OCI-LY7 (cell line): ENCODE results near the gene FIBP. TPM values are rescaled to one million over a fixed set of nuclear protein-coding genes. Genes with fewer than 3 reads are reported as not detected.

Experiments
- BruUV-seq: library from RNA; stranded (reverse); fragments of 400-500 nt; replicated peaks from 2 replicates; lab custom pipeline; 2021; lab: Mats Ljungman, UMichigan
- CTCF ChIA-PET: fragments of 300-600 bp; sonication (Branson Sonifier 250); formaldehyde crosslinking; loops from one replicate; lab custom pipeline; 2022; ENCODE audit warnings: antibody characterized with exemption; ENCODE audit not compliant: unreplicated experiment; lab: Charles Lee
- POLR2A ChIA-PET: fragments of 300-600 bp; sonication (Branson Sonifier 250); formaldehyde crosslinking; loops from one replicate; lab custom pipeline; 2022; ENCODE audit warnings: antibody characterized with exemption; lab: Charles Lee
- DNase-seq: peaks from one replicate; pipeline ENCODE4 v3.0.0-alpha.2; 2015; ENCODE audit warnings: low spot score
- H2AFZ ChIP-seq: fragments of 200-600 bp; sonication (generic), shearing (Covaris generic); 2 replicates; pipeline ENCODE4 v1.6.1; 2014; ENCODE audit warnings: mild to moderate bottlenecking, antibody characterized with exemption, low read length, moderate library complexity
- H3K27ac ChIP-seq: fragments of 200-600 bp; sonication (generic); 2 replicates; pipeline ENCODE4 v1.5.1; 2014; ENCODE audit warnings: mixed run types, low read depth, mild to moderate bottlenecking, moderate library complexity, low read length, inconsistent platforms; ENCODE audit not compliant: poor library complexity, severe bottlenecking
- H3K36me3 ChIP-seq: fragments of 200-600 bp; sonication (generic); 2 replicates; pipeline ENCODE4 v1.6.1; 2014; ENCODE audit warnings: mild to moderate bottlenecking, antibody characterized with exemption, low read length, moderate library complexity, mixed read lengths; ENCODE audit not compliant: insufficient read depth
- H3K4me1 ChIP-seq: fragments of 200-600 bp; sonication (generic); 2 replicates; pipeline ENCODE4 v1.5.1; 2014; ENCODE audit warnings: mild to moderate bottlenecking, low read length; ENCODE audit not compliant: insufficient read depth, poor library complexity, severe bottlenecking
- H3K4me2 ChIP-seq: fragments of 200-600 bp; sonication (generic); 2 replicates; pipeline ENCODE4 v1.6.1; 2014; ENCODE audit warnings: mild to moderate bottlenecking, low read length
- H3K4me3 ChIP-seq: fragments of 200-600 bp; sonication (generic); 2 replicates; pipeline ENCODE4 v1.5.1; 2014; ENCODE audit warnings: mild to moderate bottlenecking, low read depth, low read length; ENCODE audit not compliant: poor library complexity, severe bottlenecking
- H3K79me2 ChIP-seq: fragments of 200-600 bp; sonication (generic); 2 replicates; pipeline ENCODE4 v1.6.1; 2016; ENCODE audit warnings: low read depth, mild to moderate bottlenecking, low read length, moderate library complexity, mixed read lengths; ENCODE audit not compliant: insufficient read depth
- H3K9me2 ChIP-seq: fragments of 200-600 bp; sonication (generic); 2 replicates; pipeline ENCODE4 v1.6.1; 2016; ENCODE audit warnings: mild to moderate bottlenecking, low read length, mixed read lengths; ENCODE audit not compliant: insufficient read depth
- H3K9me3 ChIP-seq: fragments of 200-600 bp; sonication (generic); 2 replicates; pipeline ENCODE4 v1.6.1; 2014; ENCODE audit warnings: mild to moderate bottlenecking, mixed run types, low read length, mixed read lengths
- H4K20me1 ChIP-seq: fragments of 200-600 bp; sonication (generic); 2 replicates; pipeline ENCODE4 v1.6.1; 2014; ENCODE audit warnings: mild to moderate bottlenecking, antibody characterized with exemption, low read length, moderate library complexity, mixed read lengths; ENCODE audit not compliant: insufficient read depth
- EZH2phosphoT487 ChIP-seq: fragments of 200-600 bp; sonication (generic); IDR thresholded peaks from 2 replicates; pipeline ENCODE4 v1.6.1; 2018; ENCODE audit warnings: low read depth, borderline replicate concordance, mild to moderate bottlenecking, mixed run types, antibody characterized with exemption, low read length, moderate library complexity, mixed read lengths
- intact Hi-C: fragments of 100-400 bp; cut with micrococcal nuclease; formaldehyde crosslinking; loops from one replicate; pipeline ENCODE4 v1.10.0; 2022; ENCODE audit not compliant: unreplicated experiment
- total RNA-seq, 2 experiments: library from RNA; depleted of rRNA in 1 of 2; stranded (reverse); fragments of >200 nt in 1 of 2; shearing (Covaris generic) in 1 of 2; gene quantifications; 2 replicates each; pipeline ENCODE4 v1.2.3, GENCODE V29; 2014 to 2022
- TF ChIP-seq, protein P1 (sequence below): fragments of 200-600 bp; sonication (generic); conservative IDR thresholded peaks from 2 replicates; pipeline ENCODE4 v1.5.1; 2014; ENCODE audit warnings: mild to moderate bottlenecking, antibody characterized with exemption, low read length, moderate library complexity, mixed read lengths

Gene FIBP
- total RNA-seq, 2 experiments from 2014 or later = 97.3 to 184 TPM

GRCh38 chr11:65885231-65885630 lies 3.0 kb downstream of the FIBP start:
- no peak for DNase-seq
- no TSS peak for BruUV-seq

DNA sequence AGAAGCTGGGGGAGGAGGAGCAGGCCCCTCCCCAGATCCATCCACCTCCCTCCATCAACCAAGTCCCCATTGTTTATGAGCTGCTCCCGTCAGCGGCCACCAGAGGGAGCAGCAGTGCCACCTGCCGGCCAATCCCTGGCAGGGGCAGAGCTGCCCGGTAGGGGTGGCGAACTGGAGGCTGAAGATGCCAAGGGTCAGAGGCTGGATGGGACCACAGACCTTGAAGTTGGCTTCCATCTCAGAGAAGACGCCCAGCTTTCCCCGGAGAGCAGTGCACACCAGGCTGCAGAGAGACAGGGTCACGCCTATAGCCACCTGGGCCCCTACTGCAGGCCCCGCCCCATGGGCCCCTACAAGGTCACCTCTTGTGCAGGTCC lies 3.6 kb downstream of the FIBP start:
- Histone ChIP-seq H3K79me2 (peaks cover 16% of the 10 kb centered on the region; the same call in 1 of the 2 replicates), H3K36me3 (peaks cover 53% of the 10 kb centered on the region), H4K20me1 (no peaks in the 10 kb centered on the region), H3K9me2 (no peaks in the 10 kb centered on the region), H3K4me1 (peaks cover 45% of the 10 kb centered on the region), H3K4me3 (no peak overlapping the region), H3K9me3 (no peaks in the 10 kb centered on the region), H3K27ac (no peak overlapping the region), H3K4me2 (peak overlapping the region; percentile 55), H2AFZ (no peak overlapping the region)
- no TSS peak for BruUV-seq
- CTCF ChIA-PET = interaction anchor here (0.6 to 0.7 kb wide), 5 partner anchors 9 to 104 kb away, joined by 3 to 5 read pairs (median 3); no protein-coding TSS in a partner anchor
- intact Hi-C loops = loop anchor here (1.0 to 5.0 kb wide), 2 partner anchors 105 to 248 kb away; no protein-coding TSS in a partner anchor
- peak; percentile 83 for DNase-seq
- POLR2A ChIA-PET = interaction anchor here (0.6 to 1.2 kb wide), 8 partner anchors 10 to 221 kb away, joined by 3 to 7 read pairs (median 3); partner anchors contain the start of gene MUS81
- TF ChIP-seq, protein P1, sequence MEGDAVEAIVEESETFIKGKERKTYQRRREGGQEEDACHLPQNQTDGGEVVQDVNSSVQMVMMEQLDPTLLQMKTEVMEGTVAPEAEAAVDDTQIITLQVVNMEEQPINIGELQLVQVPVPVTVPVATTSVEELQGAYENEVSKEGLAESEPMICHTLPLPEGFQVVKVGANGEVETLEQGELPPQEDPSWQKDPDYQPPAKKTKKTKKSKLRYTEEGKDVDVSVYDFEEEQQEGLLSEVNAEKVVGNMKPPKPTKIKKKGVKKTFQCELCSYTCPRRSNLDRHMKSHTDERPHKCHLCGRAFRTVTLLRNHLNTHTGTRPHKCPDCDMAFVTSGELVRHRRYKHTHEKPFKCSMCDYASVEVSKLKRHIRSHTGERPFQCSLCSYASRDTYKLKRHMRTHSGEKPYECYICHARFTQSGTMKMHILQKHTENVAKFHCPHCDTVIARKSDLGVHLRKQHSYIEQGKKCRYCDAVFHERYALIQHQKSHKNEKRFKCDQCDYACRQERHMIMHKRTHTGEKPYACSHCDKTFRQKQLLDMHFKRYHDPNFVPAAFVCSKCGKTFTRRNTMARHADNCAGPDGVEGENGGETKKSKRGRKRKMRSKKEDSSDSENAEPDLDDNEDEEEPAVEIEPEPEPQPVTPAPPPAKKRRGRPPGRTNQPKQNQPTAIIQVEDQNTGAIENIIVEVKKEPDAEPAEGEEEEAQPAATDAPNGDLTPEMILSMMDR = peak; percentile 99
- TF ChIP-seq EZH2phosphoT487 = no peak

More at GRCh38 chr11:65885231-65885630, 3.0 kb downstream of the FIBP start:
- Histone ChIP-seq H3K4me1 (peaks cover 50% of the 10 kb centered on the region), H3K27ac (no peak overlapping the region), H4K20me1 (no peaks in the 10 kb centered on the region), H3K9me2 (no peaks in the 10 kb centered on the region), H2AFZ (no peak overlapping the region), H3K36me3 (peaks cover 53% of the 10 kb centered on the region), H3K4me3 (no peak overlapping the region), H3K9me3 (no peaks in the 10 kb centered on the region), H3K4me2 (peak overlapping the region; percentile 55), H3K79me2 (peaks cover 16% of the 10 kb centered on the region; the same call in 1 of the 2 replicates)
- CTCF ChIA-PET = interaction anchor here (0.6 kb wide), 1 partner anchor 9 kb away, joined by 3 read pairs; no protein-coding TSS in a partner anchor
- TF ChIP-seq EZH2phosphoT487 = no peak
- TF ChIP-seq, protein P1 = no peak
- POLR2A ChIA-PET = interaction anchor here (0.6 to 1.2 kb wide), 9 partner anchors 9 to 221 kb away, joined by 3 to 7 read pairs (median 3); partner anchors contain the start of gene MUS81
- intact Hi-C loops = loop anchor here (5.0 kb wide), 1 partner anchor 247 kb away; no protein-coding TSS in a partner anchor
